ENCODE data around the gene OR5C1. TPM values are rescaled to one million over a fixed set of nuclear protein-coding genes. Genes with fewer than 3 reads are reported as not detected.

The OR5C1 gene
- polyA plus RNA-seq, 1 donor (not counting 4 experiments of a cell fraction or from before 2014, with no cell fraction given) = not detected

- dilution Hi-C loops (cut with MboI; ENCODE audit: extremely low pct_ligation_motif_present, low sequenced_read_pairs) = no loop called here
- no peak overlapping the region for H2AFZ ChIP-seq (ENCODE audit: control insufficient read depth, low read length)
- no peak for FAIRE-seq
Observed at GRCh38 chr9:122781671-122782070, 7.1 kb upstream of the OR5C1 start.

GRCh38 chr9:122785269-122785668 is 3.5 kb upstream of the OR5C1 start:
- Histone ChIP-seq H3K4me3 (ENCODE audit: control insufficient read depth in 2 of 3, extremely low read depth in 1 of 3, insufficient read depth in 2 of 3, low read depth in 1 of 3, low read length in 3 of 3) (no peak overlapping the region), H2AFZ (ENCODE audit: control insufficient read depth, low read length) (no peak overlapping the region), H3K79me2 (ENCODE audit: control insufficient read depth, insufficient read depth, low read length) (no peaks in the 10 kb centered on the region), H3K4me1 (ENCODE audit: control insufficient read depth, extremely low read depth, insufficient read depth, low read length) (no peaks in the 10 kb centered on the region), H3K9ac (ENCODE audit: control insufficient read depth, extremely low read depth, insufficient read depth, low read length) (no peak overlapping the region), H3K9me1 (ENCODE audit: control insufficient read depth, extremely low read depth, insufficient read depth, low read length) (no peaks in the 10 kb centered on the region), H3K36me3 (ENCODE audit: control insufficient read depth in 2 of 2, extremely low read depth in 1 of 2, insufficient read depth in 2 of 2, low read length in 2 of 2) (no peaks in the 10 kb centered on the region), H4K20me1 (ENCODE audit: control insufficient read depth, extremely low read depth, insufficient read depth, low read length) (no peaks in the 10 kb centered on the region), H3K9me3 (ENCODE audit: control insufficient read depth, low read depth, low read length) (no peaks in the 10 kb centered on the region), H3K27ac (ENCODE audit: control insufficient read depth, insufficient read depth, low read length) (no peak overlapping the region), H3K4me2 (ENCODE audit: control insufficient read depth, extremely low read depth, insufficient read depth, low read depth, low read length) (no peak overlapping the region), H3K27me3 (ENCODE audit: control insufficient read depth, extremely low read depth, insufficient read depth, low read length) (no peaks in the 10 kb centered on the region)
- DNase-seq (ENCODE audit: low read depth, low spot score) = no peak
- no peak for FAIRE-seq
- TF ChIP-seq EZH2 (IDR thresholded peaks at IDR 0.05; ENCODE audit: low read length) (no peak), CTCF (optimal IDR thresholded peaks at IDR 0.05 in 1 of 3, IDR thresholded peaks at IDR 0.05 in 1 of 3, conservative IDR thresholded peaks at IDR 0.05 in 1 of 3; ENCODE audit: extremely low read depth in 1 of 3, insufficient read depth in 2 of 3, low read length in 3 of 3) (no peak)
- dilution Hi-C loops (cut with MboI; ENCODE audit: extremely low pct_ligation_motif_present, low sequenced_read_pairs) = no loop called here

More at GRCh38 chr9:122781671-122782070, 7.1 kb upstream of the OR5C1 start:
- Histone ChIP-seq H3K79me2 (ENCODE audit: control insufficient read depth, insufficient read depth, low read length) (no peaks in the 10 kb centered on the region), H3K27ac (ENCODE audit: control insufficient read depth, insufficient read depth, low read length) (no peak overlapping the region), H3K4me2 (ENCODE audit: control insufficient read depth, extremely low read depth, insufficient read depth, low read depth, low read length) (no peak overlapping the region), H3K9ac (ENCODE audit: control insufficient read depth, extremely low read depth, insufficient read depth, low read length) (no peak overlapping the region), H3K9me3 (ENCODE audit: control insufficient read depth, low read depth, low read length) (no peaks in the 10 kb centered on the region), H3K4me3 (ENCODE audit: control insufficient read depth in 2 of 3, extremely low read depth in 1 of 3, insufficient read depth in 2 of 3, low read depth in 1 of 3, low read length in 3 of 3) (no peak overlapping the region), H4K20me1 (ENCODE audit: control insufficient read depth, extremely low read depth, insufficient read depth, low read length) (no peaks in the 10 kb centered on the region), H3K36me3 (ENCODE audit: control insufficient read depth in 2 of 2, extremely low read depth in 1 of 2, insufficient read depth in 2 of 2, low read length in 2 of 2) (no peaks in the 10 kb centered on the region), H3K27me3 (ENCODE audit: control insufficient read depth, extremely low read depth, insufficient read depth, low read length) (no peaks in the 10 kb centered on the region), H3K9me1 (ENCODE audit: control insufficient read depth, extremely low read depth, insufficient read depth, low read length) (no peaks in the 10 kb centered on the region), H3K4me1 (ENCODE audit: control insufficient read depth, extremely low read depth, insufficient read depth, low read length) (no peaks in the 10 kb centered on the region)
- DNase-seq (ENCODE audit: low read depth, low spot score) = no peak
- TF ChIP-seq EZH2 (IDR thresholded peaks at IDR 0.05; ENCODE audit: low read length) (no peak), CTCF (optimal IDR thresholded peaks at IDR 0.05 in 1 of 3, IDR thresholded peaks at IDR 0.05 in 1 of 3, conservative IDR thresholded peaks at IDR 0.05 in 1 of 3; ENCODE audit: extremely low read depth in 1 of 3, insufficient read depth in 2 of 3, low read length in 3 of 3) (no peak)

Data from keratinocyte (primary cell).